Liver (tissue), 9 donors: ENCODE results near the gene TRPT1. TPM values are rescaled to one million over a fixed set of nuclear protein-coding genes. Genes with fewer than 3 reads are reported as not detected.

Experiments used
- DNase-seq: peaks from one replicate; pipeline ENCODE4 v3.0.0-alpha.2; 2017; ENCODE audit warnings: low spot score
- H3K27ac ChIP-seq, 2 donors: one replicate each; pipeline ENCODE4 v1.7.0; 2013; ENCODE audit warnings: inconsistent platforms in 2 of 2, low read length in 2 of 2, control low read depth in 1 of 2, low read depth in 1 of 2, mild to moderate bottlenecking in 1 of 2
- H3K27me3 ChIP-seq, 4 donors: one replicate each; pipeline versions ENCODE4 v1.6.1 to v1.7.0; 2013; ENCODE audit warnings: low read length in 3 of 4, inconsistent platforms in 1 of 4, mild to moderate bottlenecking in 1 of 4, moderate library complexity in 1 of 4; ENCODE audit not compliant: control insufficient read depth in 4 of 4, insufficient read depth in 4 of 4
- H3K36me3 ChIP-seq, 4 donors: one replicate each; pipeline versions ENCODE4 v1.6.1 to v1.7.0; 2013; ENCODE audit warnings: low read length in 3 of 4, mild to moderate bottlenecking in 3 of 4, low read depth in 1 of 4, moderate library complexity in 1 of 4; ENCODE audit not compliant: control insufficient read depth in 4 of 4, insufficient read depth in 3 of 4
- H3K4me1 ChIP-seq, 4 donors: one replicate each; pipeline versions ENCODE4 v1.6.1 to v1.7.0; 2013; ENCODE audit warnings: low read length in 3 of 4, mild to moderate bottlenecking in 3 of 4, moderate library complexity in 1 of 4; ENCODE audit not compliant: control insufficient read depth in 4 of 4, insufficient read depth in 4 of 4
- H3K4me3 ChIP-seq, 3 donors: one replicate each; pipeline versions ENCODE4 v1.6.1 to v1.7.0; 2013; ENCODE audit warnings: low read length in 3 of 3, control low read depth in 1 of 3, low read depth in 1 of 3, mild to moderate bottlenecking in 1 of 3
- H3K9ac ChIP-seq, 2 donors: one replicate each; pipeline ENCODE4 v1.7.0; 2013; ENCODE audit warnings: low read length in 2 of 2, mild to moderate bottlenecking in 2 of 2, moderate library complexity in 2 of 2, control low read depth in 1 of 2, low read depth in 1 of 2
- H3K9me3 ChIP-seq, 4 donors: one replicate each; pipeline versions ENCODE4 v1.6.1 to v1.7.0; 2013; ENCODE audit warnings: low read length in 3 of 4; ENCODE audit not compliant: control insufficient read depth in 4 of 4
- EGR1 ChIP-seq, 2 donors: IDR thresholded peaks; 2 replicates each; pipeline ENCODE4 v1.6.1; 2016 to 2018; ENCODE audit warnings: antibody characterized with exemption in 2 of 2, low read depth in 2 of 2
- FOXA1 ChIP-seq: IDR thresholded peaks from 2 replicates; pipeline ENCODE4 v1.6.1; 2016; ENCODE audit warnings: antibody characterized with exemption
- FOXA2 ChIP-seq: IDR thresholded peaks from 2 replicates; pipeline ENCODE4 v1.6.1; 2016; ENCODE audit warnings: antibody characterized with exemption
- GABPA ChIP-seq, 2 donors: IDR thresholded peaks in 1 of 2; conservative IDR thresholded peaks in 1 of 2; 2 replicates each; pipeline ENCODE4 v1.6.1; 2016; ENCODE audit warnings: antibody characterized with exemption in 2 of 2, mild to moderate bottlenecking in 1 of 2, moderate library complexity in 1 of 2
- HNF4G ChIP-seq: IDR thresholded peaks from 2 replicates; pipeline ENCODE4 v1.6.1; 2016; ENCODE audit warnings: antibody characterized with exemption
- JUND ChIP-seq, 2 donors: IDR thresholded peaks; 2 replicates each; pipeline ENCODE4 v1.6.1; 2016; ENCODE audit warnings: antibody characterized with exemption in 2 of 2
- NR2F2 ChIP-seq: IDR thresholded peaks from 2 replicates; pipeline ENCODE4 v1.6.1; 2016; ENCODE audit warnings: antibody characterized with exemption
- RAD21 ChIP-seq, 2 donors: IDR thresholded peaks; 2 replicates each; pipeline ENCODE4 v1.6.1; 2016; ENCODE audit warnings: antibody characterized with exemption in 2 of 2, mild to moderate bottlenecking in 2 of 2
- RXRA ChIP-seq, 2 donors: IDR thresholded peaks; 2 replicates each; pipeline ENCODE4 v1.6.1; 2017 to 2018; ENCODE audit warnings: antibody characterized with exemption in 2 of 2, mild to moderate bottlenecking in 1 of 2
- SP1 ChIP-seq: IDR thresholded peaks from 2 replicates; pipeline ENCODE4 v1.6.1; 2018; ENCODE audit warnings: antibody characterized with exemption, mild to moderate bottlenecking
- TAF1 ChIP-seq: conservative IDR thresholded peaks from 2 replicates; pipeline ENCODE4 v1.6.1; 2016; ENCODE audit warnings: antibody characterized with exemption, mild to moderate bottlenecking
- YY1 ChIP-seq: IDR thresholded peaks from 2 replicates; pipeline ENCODE4 v1.6.1; 2016; ENCODE audit warnings: antibody characterized with exemption, mild to moderate bottlenecking
- WGBS: extraction: QIAGEN DNeasy Blood & Tissue Kit; methylation state at CpG from one replicate; pipeline ENCODE4 v1.1.7; 2013; 5-methylcytosine and 5-hydroxymethylcytosine counted together
- polyA plus RNA-seq, 2 donors: library from polyadenylated mRNA; stranded (reverse) in 1 of 2; unstranded in 1 of 2; fragments of 200-250 nt in 1 of 2; fragments of >200 nt in 1 of 2; fragmentation: Nextera tagmentation in 1 of 2; extraction: Ambion mirVana in 1 of 2; gene quantifications; one replicate each; pipeline versions ENCODE4 v1.2.1 to v1.2.3, GENCODE V29; 2013 to 2015
- total RNA-seq, 2 donors: library from RNA; depleted of rRNA; stranded (reverse); fragments of >200 nt; gene quantifications; one replicate each; pipeline ENCODE4 v1.2.3, GENCODE V29; 2014
- TF ChIP-seq, protein P1 (sequence below): IDR thresholded peaks from 2 replicates; pipeline ENCODE4 v1.6.1; 2016; ENCODE audit warnings: antibody characterized with exemption
- TF ChIP-seq, protein P2 (sequence below): IDR thresholded peaks from 2 replicates; pipeline ENCODE4 v1.6.1; 2016; ENCODE audit warnings: antibody characterized with exemption, mild to moderate bottlenecking
- TF ChIP-seq, protein P3 (sequence below): fragments of 150-350 bp; IDR thresholded peaks from 2 replicates; pipeline ENCODE4 v1.5.1; 2017; ENCODE audit warnings: improper control_type of control experiment, low read depth, low read length; ENCODE audit not compliant: missing input control
- donor health status: healthy.
- donor health status: healthy.
- donor health status: healthy.
- donor health status: healthy.
- donor health status: healthy.

TRPT1 gene
- total and polyA plus RNA-seq, 4 donors, result 14.0 to 37.8 (median 20.8) TPM

DNA sequence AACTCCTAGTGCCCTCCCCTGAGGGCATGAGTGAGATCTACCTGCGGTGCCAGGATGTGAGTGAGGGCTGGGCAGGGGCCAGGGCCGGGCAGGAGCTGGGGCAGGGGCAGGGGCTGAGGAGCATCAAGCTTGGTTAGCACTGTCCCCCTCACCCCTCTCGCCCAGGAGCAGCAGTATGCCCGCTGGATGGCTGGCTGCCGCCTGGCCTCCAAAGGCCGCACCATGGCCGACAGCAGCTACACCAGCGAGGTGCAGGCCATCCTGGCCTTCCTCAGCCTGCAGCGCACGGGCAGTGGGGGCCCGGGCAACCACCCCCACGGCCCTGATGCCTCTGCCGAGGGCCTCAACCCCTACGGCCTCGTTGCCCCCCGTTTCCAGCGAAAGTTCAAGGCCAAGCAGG, 5.7 kb downstream of the TRPT1 start:
- H3K27me3 ChIP-seq, result no peaks in the 10 kb centered on the region
- TF ChIP-seq, protein P1, sequence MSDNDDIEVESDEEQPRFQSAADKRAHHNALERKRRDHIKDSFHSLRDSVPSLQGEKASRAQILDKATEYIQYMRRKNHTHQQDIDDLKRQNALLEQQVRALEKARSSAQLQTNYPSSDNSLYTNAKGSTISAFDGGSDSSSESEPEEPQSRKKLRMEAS, result no peak
- TF ChIP-seq RAD21 (IDR thresholded peaks at IDR 0.05) (no peak), TAF1 (no peak), FOXA2 (no peak), YY1 (no peak), EGR1 (IDR thresholded peaks at IDR 0.05; ENCODE audit: low read depth in 2 of 2) (no peak), RXRA (IDR thresholded peaks at IDR 0.05) (no peak)
- no peak overlapping the region for H3K27ac ChIP-seq
- 95% methylated on average over 17 of the region's 17 CpGs for WGBS
- H3K4me3 ChIP-seq, result no peak overlapping the region
- H3K4me1 ChIP-seq, result peaks cover 9 to 22% (median 18%) of the 10 kb centered on the region in 4 donors
- H3K9ac ChIP-seq, result no peak overlapping the region
- DNase-seq, result no peak
- H3K9me3 ChIP-seq, result no peaks in the 10 kb centered on the region
- H3K36me3 ChIP-seq, result peaks cover 0 to 24% (median 9%) of the 10 kb centered on the region in 4 donors

DNA sequence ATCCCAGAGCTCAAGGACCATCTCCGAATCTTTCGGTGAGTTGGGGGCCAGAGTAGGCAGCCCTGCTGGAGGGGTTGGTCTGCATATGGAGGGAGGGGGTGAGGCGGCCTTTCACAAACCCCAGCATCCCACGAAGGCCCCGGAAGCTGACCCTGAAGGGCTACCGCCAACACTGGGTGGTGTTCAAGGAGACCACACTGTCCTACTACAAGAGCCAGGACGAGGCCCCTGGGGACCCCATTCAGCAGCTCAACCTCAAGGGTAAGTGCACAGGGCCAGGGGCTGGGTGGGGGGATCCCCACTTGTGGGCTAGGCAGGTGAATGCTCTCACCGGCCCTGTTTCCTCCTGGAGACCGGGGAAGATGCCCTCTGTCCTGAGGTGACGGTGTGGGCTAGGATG, 6.2 kb downstream of the TRPT1 start:
- Histone ChIP-seq H3K4me1 (peaks cover 7 to 16% (median 14%) of the 10 kb centered on the region in 4 donors), H3K9me3 (no peaks in the 10 kb centered on the region), H3K27me3 (no peaks in the 10 kb centered on the region), H3K4me3 (no peak overlapping the region), H3K36me3 (peaks cover 0 to 27% (median 9%) of the 10 kb centered on the region in 4 donors), H3K27ac (no peak overlapping the region), H3K9ac (no peak overlapping the region)
- 95% methylated on average over 10 of the region's 10 CpGs for WGBS
- TF ChIP-seq YY1, result no peak
- no peak for TF ChIP-seq EGR1 (IDR thresholded peaks at IDR 0.05; ENCODE audit: low read depth in 2 of 2)
- TF ChIP-seq JUND (IDR thresholded peaks at IDR 0.05), result no peak
- no peak for TF ChIP-seq RXRA (IDR thresholded peaks at IDR 0.05)
- no peak for TF ChIP-seq NR2F2
- no peak for TF ChIP-seq GABPA (IDR thresholded peaks at IDR 0.05 in 1 of 2, conservative IDR thresholded peaks at IDR 0.05 in 1 of 2)
- TF ChIP-seq TAF1, result no peak
- no peak for TF ChIP-seq SP1
- TF ChIP-seq, protein P2, sequence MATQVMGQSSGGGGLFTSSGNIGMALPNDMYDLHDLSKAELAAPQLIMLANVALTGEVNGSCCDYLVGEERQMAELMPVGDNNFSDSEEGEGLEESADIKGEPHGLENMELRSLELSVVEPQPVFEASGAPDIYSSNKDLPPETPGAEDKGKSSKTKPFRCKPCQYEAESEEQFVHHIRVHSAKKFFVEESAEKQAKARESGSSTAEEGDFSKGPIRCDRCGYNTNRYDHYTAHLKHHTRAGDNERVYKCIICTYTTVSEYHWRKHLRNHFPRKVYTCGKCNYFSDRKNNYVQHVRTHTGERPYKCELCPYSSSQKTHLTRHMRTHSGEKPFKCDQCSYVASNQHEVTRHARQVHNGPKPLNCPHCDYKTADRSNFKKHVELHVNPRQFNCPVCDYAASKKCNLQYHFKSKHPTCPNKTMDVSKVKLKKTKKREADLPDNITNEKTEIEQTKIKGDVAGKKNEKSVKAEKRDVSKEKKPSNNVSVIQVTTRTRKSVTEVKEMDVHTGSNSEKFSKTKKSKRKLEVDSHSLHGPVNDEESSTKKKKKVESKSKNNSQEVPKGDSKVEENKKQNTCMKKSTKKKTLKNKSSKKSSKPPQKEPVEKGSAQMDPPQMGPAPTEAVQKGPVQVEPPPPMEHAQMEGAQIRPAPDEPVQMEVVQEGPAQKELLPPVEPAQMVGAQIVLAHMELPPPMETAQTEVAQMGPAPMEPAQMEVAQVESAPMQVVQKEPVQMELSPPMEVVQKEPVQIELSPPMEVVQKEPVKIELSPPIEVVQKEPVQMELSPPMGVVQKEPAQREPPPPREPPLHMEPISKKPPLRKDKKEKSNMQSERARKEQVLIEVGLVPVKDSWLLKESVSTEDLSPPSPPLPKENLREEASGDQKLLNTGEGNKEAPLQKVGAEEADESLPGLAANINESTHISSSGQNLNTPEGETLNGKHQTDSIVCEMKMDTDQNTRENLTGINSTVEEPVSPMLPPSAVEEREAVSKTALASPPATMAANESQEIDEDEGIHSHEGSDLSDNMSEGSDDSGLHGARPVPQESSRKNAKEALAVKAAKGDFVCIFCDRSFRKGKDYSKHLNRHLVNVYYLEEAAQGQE, result no peak
- no peak for TF ChIP-seq FOXA1
- no peak for DNase-seq

DNA sequence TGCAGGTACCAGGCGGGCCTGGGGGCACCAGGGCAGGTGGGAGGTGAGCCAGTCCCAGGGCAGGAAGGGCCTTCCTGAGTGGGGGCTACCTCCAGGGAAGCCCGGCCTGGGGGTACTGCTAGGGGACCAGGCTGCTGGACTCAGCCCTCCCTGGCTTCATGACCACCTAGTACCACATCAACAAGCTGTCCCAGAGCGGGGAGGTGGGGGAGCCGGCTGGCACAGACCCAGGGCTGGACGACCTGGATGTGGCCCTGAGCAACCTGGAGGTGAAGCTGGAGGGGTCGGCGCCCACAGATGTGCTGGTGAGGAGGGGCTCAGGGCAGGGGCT, 6.7 kb downstream of the TRPT1 start:
- Histone ChIP-seq H3K27ac (no peak overlapping the region), H3K27me3 (no peaks in the 10 kb centered on the region), H3K36me3 (peaks cover 0 to 27% (median 9%) of the 10 kb centered on the region in 4 donors), H3K4me1 (peaks cover 7 to 13% (median 13%) of the 10 kb centered on the region in 4 donors), H3K9ac (no peak overlapping the region), H3K9me3 (no peaks in the 10 kb centered on the region), H3K4me3 (no peak overlapping the region)
- no peak for DNase-seq
- TF ChIP-seq HNF4G, result no peak
- TF ChIP-seq JUND (IDR thresholded peaks at IDR 0.05), result no peak
- no peak for TF ChIP-seq GABPA (IDR thresholded peaks at IDR 0.05 in 1 of 2, conservative IDR thresholded peaks at IDR 0.05 in 1 of 2)
- no peak for TF ChIP-seq FOXA1
- TF ChIP-seq, protein P3, sequence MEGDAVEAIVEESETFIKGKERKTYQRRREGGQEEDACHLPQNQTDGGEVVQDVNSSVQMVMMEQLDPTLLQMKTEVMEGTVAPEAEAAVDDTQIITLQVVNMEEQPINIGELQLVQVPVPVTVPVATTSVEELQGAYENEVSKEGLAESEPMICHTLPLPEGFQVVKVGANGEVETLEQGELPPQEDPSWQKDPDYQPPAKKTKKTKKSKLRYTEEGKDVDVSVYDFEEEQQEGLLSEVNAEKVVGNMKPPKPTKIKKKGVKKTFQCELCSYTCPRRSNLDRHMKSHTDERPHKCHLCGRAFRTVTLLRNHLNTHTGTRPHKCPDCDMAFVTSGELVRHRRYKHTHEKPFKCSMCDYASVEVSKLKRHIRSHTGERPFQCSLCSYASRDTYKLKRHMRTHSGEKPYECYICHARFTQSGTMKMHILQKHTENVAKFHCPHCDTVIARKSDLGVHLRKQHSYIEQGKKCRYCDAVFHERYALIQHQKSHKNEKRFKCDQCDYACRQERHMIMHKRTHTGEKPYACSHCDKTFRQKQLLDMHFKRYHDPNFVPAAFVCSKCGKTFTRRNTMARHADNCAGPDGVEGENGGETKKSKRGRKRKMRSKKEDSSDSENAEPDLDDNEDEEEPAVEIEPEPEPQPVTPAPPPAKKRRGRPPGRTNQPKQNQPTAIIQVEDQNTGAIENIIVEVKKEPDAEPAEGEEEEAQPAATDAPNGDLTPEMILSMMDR, result no peak
- TF ChIP-seq, protein P1, result no peak
- TF ChIP-seq EGR1 (IDR thresholded peaks at IDR 0.05; ENCODE audit: low read depth in 2 of 2), result no peak
- WGBS, result 74% methylated on average over 7 of the region's 7 CpGs
